WTC11 (cell line): ENCODE measurements around the gene KCNG1. TPM values are rescaled to one million over a fixed set of nuclear protein-coding genes. Genes with fewer than 3 reads are reported as not detected.
A peak's percentile ranks its signal among the peaks of the same experiment; 100 is the strongest.

Source experiments
- ATAC-seq: fragments of 200-7000 bp; cut with Tn5 transposase; 2 replicates; pipeline ENCODE4 v1.10.0; 2021; ENCODE audit warnings: mild to moderate bottlenecking, moderate library complexity
- CTCF ChIA-PET: fragments of 300-600 bp; sonication (Branson Sonifier 250); formaldehyde crosslinking; loops from one replicate; lab custom pipeline; 2021; ENCODE audit warnings: antibody characterized with exemption; lab: Charles Lee
- POLR2A ChIA-PET: fragments of 350-600 bp; sonication (Branson Sonifier 250); formaldehyde crosslinking; loops from one replicate; lab custom pipeline; 2021; ENCODE audit warnings: antibody characterized with exemption; lab: Charles Lee
- DNase-seq: peaks from one replicate; pipeline ENCODE4 v3.0.0; 2021; ENCODE audit warnings: low spot score
- H3K27ac Mint-ChIP-seq: 2 replicates; pipeline ENCODE4 v1.8.0; 2021; ENCODE audit warnings: mixed read lengths
- H3K27me3 Mint-ChIP-seq: 2 replicates; pipeline ENCODE4 v1.8.0; 2021; ENCODE audit warnings: low read depth, mild to moderate bottlenecking, moderate library complexity, mixed read lengths
- H3K36me3 Mint-ChIP-seq: 2 replicates; pipeline ENCODE4 v1.8.0; 2021; ENCODE audit warnings: mixed read lengths
- H3K4me1 Mint-ChIP-seq: 2 replicates; pipeline ENCODE4 v1.8.0; 2022; ENCODE audit warnings: mixed read lengths
- H3K4me3 Mint-ChIP-seq: 2 replicates; pipeline ENCODE4 v1.8.0; 2021; ENCODE audit warnings: mild to moderate bottlenecking, moderate library complexity, mixed read lengths
- H3K9me3 Mint-ChIP-seq: 2 replicates; pipeline ENCODE4 v1.8.0; 2021; ENCODE audit warnings: mixed read lengths
- CBFB ChIP-seq: sonication (generic); formaldehyde crosslinking; IDR thresholded peaks from 2 replicates; pipeline ENCODE4 v1.8.1; 2022; ENCODE audit warnings: mild to moderate bottlenecking, low read depth, missing genetic modification reagents
- EMX1 ChIP-seq: fragments of 250-450 bp; sonication (Bioruptor Pico); IDR thresholded peaks from 2 replicates; pipeline ENCODE4 v1.8.0; 2021; ENCODE audit warnings: mild to moderate bottlenecking
- GABPB1 ChIP-seq: sonication (generic); formaldehyde crosslinking; IDR thresholded peaks from 2 replicates; pipeline ENCODE4 v1.8.1; 2023; ENCODE audit warnings: mild to moderate bottlenecking, missing genetic modification reagents
- GRHL2 ChIP-seq: fragments of 250-450 bp; sonication (Bioruptor Pico); IDR thresholded peaks from 2 replicates; pipeline ENCODE4 v1.8.0; 2022; ENCODE audit warnings: mild to moderate bottlenecking, moderate library complexity; ENCODE audit not compliant: insufficient replicate concordance, severe bottlenecking
- MXD4 ChIP-seq: fragments of 250-450 bp; sonication (Bioruptor Pico); IDR thresholded peaks from 2 replicates; pipeline ENCODE4 v1.8.0; 2021; ENCODE audit warnings: mild to moderate bottlenecking, moderate library complexity, borderline replicate concordance
- NFATC4 ChIP-seq: fragments of 250-450 bp; sonication (Bioruptor Pico); IDR thresholded peaks from 2 replicates; pipeline ENCODE4 v1.9.0; 2021; ENCODE audit warnings: mild to moderate bottlenecking
- SMAD3 ChIP-seq: sonication (generic); formaldehyde crosslinking; IDR thresholded peaks from 2 replicates; pipeline ENCODE4 v1.8.0; 2022; ENCODE audit warnings: missing genetic modification reagents, mild to moderate bottlenecking, borderline replicate concordance
- TP53 ChIP-seq: sonication (generic); formaldehyde crosslinking; IDR thresholded peaks from 2 replicates; pipeline ENCODE4 v1.8.1; 2023; ENCODE audit warnings: mild to moderate bottlenecking, missing genetic modification reagents
- ZNF121 ChIP-seq: sonication (generic); formaldehyde crosslinking; IDR thresholded peaks from 2 replicates; pipeline ENCODE4 v1.8.0; 2023; ENCODE audit warnings: missing genetic modification reagents
- ZNF219 ChIP-seq: sonication (generic); formaldehyde crosslinking; IDR thresholded peaks from 2 replicates; pipeline ENCODE4 v1.8.0; 2023; ENCODE audit warnings: missing genetic modification reagents, mild to moderate bottlenecking, borderline replicate concordance
- ZNF396 ChIP-seq: fragments of 250-450 bp; sonication (Bioruptor Pico); IDR thresholded peaks from 2 replicates; pipeline ENCODE4 v1.8.0; 2021; ENCODE audit warnings: mild to moderate bottlenecking, moderate library complexity, borderline replicate concordance
- ZSCAN18 ChIP-seq: fragments of 250-450 bp; sonication (Bioruptor Pico); IDR thresholded peaks from 2 replicates; pipeline ENCODE4 v2.1.2; 2022; ENCODE audit warnings: mild to moderate bottlenecking, moderate library complexity
- total RNA-seq: library from RNA; stranded (reverse); gene quantifications from 3 replicates; pipeline ENCODE4 v1.2.3, GENCODE V29; 2021
- TF ChIP-seq, protein P1 (sequence below): sonication (generic); formaldehyde crosslinking; IDR thresholded peaks from 2 replicates; pipeline ENCODE4 v1.8.0; 2022; ENCODE audit warnings: mild to moderate bottlenecking, missing genetic modification reagents
- TF ChIP-seq, protein P2 (sequence below): sonication (generic); formaldehyde crosslinking; conservative IDR thresholded peaks from 2 replicates; pipeline ENCODE4 v1.8.1; 2023; ENCODE audit warnings: mild to moderate bottlenecking, low read depth, missing genetic modification reagents, moderate library complexity
- TF ChIP-seq, protein P3 (sequence below): sonication (generic); formaldehyde crosslinking; IDR thresholded peaks from 2 replicates; pipeline ENCODE4 v1.8.1; 2022; ENCODE audit warnings: low read depth, mild to moderate bottlenecking, moderate library complexity, missing genetic modification reagents, borderline replicate concordance
- TF ChIP-seq, protein P4 (sequence below): sonication (generic); formaldehyde crosslinking; IDR thresholded peaks from 2 replicates; pipeline ENCODE4 v1.8.1; 2023; ENCODE audit warnings: mild to moderate bottlenecking, missing genetic modification reagents, moderate library complexity

Gene KCNG1
- total RNA-seq, 1 experiment from 2014 or later: 34.6 TPM

DNA sequence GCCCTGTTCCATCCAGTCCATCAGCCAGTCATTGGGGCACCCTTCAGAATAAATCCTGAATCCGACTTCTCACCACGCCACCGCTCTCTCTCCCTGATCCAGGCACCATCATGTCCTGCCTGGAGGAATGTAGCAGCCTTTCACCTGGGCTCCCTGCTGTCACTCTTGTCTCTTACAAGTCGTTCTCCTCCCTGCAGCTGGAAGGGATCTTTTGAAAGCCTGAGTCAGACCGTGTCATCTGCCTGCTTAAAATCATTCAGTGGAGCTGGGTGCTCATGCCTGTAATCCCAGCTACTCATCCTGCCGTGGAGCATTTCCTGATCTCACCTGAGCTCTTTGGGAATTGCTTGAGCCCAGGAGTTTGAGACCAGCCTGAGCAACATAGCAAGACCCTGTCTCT lies 19.2 kb upstream of the KCNG1 start (continued):
- TF ChIP-seq, protein P1, sequence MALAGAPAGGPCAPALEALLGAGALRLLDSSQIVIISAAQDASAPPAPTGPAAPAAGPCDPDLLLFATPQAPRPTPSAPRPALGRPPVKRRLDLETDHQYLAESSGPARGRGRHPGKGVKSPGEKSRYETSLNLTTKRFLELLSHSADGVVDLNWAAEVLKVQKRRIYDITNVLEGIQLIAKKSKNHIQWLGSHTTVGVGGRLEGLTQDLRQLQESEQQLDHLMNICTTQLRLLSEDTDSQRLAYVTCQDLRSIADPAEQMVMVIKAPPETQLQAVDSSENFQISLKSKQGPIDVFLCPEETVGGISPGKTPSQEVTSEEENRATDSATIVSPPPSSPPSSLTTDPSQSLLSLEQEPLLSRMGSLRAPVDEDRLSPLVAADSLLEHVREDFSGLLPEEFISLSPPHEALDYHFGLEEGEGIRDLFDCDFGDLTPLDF: no peak
- TF ChIP-seq EMX1 (CRISPR knock-in tag) (no peak), CBFB (no peak), NFATC4 (CRISPR knock-in tag) (no peak)
- TF ChIP-seq, protein P2, sequence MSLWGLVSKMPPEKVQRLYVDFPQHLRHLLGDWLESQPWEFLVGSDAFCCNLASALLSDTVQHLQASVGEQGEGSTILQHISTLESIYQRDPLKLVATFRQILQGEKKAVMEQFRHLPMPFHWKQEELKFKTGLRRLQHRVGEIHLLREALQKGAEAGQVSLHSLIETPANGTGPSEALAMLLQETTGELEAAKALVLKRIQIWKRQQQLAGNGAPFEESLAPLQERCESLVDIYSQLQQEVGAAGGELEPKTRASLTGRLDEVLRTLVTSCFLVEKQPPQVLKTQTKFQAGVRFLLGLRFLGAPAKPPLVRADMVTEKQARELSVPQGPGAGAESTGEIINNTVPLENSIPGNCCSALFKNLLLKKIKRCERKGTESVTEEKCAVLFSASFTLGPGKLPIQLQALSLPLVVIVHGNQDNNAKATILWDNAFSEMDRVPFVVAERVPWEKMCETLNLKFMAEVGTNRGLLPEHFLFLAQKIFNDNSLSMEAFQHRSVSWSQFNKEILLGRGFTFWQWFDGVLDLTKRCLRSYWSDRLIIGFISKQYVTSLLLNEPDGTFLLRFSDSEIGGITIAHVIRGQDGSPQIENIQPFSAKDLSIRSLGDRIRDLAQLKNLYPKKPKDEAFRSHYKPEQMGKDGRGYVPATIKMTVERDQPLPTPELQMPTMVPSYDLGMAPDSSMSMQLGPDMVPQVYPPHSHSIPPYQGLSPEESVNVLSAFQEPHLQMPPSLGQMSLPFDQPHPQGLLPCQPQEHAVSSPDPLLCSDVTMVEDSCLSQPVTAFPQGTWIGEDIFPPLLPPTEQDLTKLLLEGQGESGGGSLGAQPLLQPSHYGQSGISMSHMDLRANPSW: no peak

DNA sequence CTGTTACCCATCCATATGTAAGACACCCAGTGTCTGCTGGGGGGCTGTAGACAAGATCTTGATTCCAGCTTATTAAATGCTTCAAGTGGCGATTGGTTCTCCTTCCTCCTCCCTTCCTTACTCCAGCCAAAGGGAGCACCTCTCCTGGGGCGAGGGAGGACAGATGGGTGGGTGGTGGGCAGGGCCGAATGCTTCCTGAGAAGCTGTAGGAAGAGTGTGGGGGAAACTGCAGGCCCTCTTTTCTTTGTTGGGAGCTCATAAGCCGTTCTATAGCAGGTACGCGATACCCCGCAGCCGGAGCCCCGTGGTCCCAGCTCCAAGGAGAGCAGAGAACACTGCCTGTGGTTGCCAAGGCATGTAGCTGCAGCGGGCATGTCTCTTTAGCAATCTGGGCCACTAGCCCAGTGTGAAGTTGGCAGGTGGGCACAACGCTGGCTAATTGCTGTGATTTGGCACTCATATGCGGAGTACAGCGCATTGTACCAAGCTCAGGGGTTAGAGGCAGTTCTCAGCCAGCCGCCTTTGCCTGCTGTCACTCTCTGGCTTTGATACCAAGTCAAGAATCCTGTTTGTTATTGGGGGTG lies 14.7 kb upstream of the KCNG1 start:
- no peak for TF ChIP-seq GRHL2 (CRISPR knock-in tag)
- Mint-ChIP-seq H3K36me3 (no peaks in the 10 kb centered on the region), H3K4me1 (no peaks in the 10 kb centered on the region), H3K27ac (no peak overlapping the region), H3K27me3 (0 out of 2 replicates have a peak, but pooled peaks cover 3% of the 10 kb centered on the region), H3K9me3 (peaks cover under 1% of the 10 kb centered on the region; the same call in 1 of the 2 replicates), H3K4me3 (no peak overlapping the region)
- ATAC-seq (no peak), DNase-seq (no peak)
- ChIA-PET CTCF (interaction anchor here (1.2 to 1.4 kb wide), 2 partner anchors 23 to 56 kb away, joined by 5 to 7 read pairs; no protein-coding TSS in a partner anchor), POLR2A (no interaction called here)

- ATAC-seq (no peak), DNase-seq (no peak)
- Mint-ChIP-seq H3K4me3 (no peak overlapping the region), H3K9me3 (peaks cover 7% of the 10 kb centered on the region), H3K27me3 (peaks cover 5% of the 10 kb centered on the region; the same call in 1 of the 2 replicates), H3K36me3 (peaks cover 4% of the 10 kb centered on the region), H3K4me1 (no peaks in the 10 kb centered on the region), H3K27ac (no peak overlapping the region)
- CTCF ChIA-PET: interaction anchor here (1.0 to 1.4 kb wide), 3 partner anchors 22 to 243 kb away, joined by 3 to 7 read pairs (median 5); no protein-coding TSS in a partner anchor
- POLR2A ChIA-PET: no interaction called here
- TF ChIP-seq GABPB1 (CRISPR knock-in tag) (0 out of 2 replicates have a peak, but pooled peaks have one; percentile 25), ZNF121 (CRISPR knock-in tag) (no peak)
These were observed 14.1 kb upstream of the KCNG1 start for GRCh38 chr20:51036827-51037531.

DNA sequence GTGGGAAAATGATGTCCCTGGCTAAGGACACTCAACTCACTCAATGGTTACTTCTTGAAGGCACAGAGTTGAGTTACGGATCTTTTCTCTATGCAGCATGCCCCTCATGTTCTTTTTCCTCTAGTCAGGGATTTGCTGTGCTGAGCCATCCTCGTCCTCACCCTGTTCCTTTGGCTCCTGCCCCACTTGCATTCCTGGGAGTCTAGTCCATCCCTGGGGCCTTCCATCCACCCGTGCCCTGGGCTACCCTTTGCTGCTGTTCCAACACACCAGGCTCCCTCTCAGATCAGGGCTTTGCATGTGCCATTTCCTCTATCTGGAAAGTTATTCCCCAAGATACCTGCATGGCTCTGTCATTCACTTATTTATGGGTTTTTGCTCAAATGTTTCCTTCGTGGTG lies 13.3 kb upstream of the KCNG1 start:
- H3K4me3 Mint-ChIP-seq: no peak overlapping the region
- CTCF ChIA-PET: interaction anchor here (1.0 to 1.6 kb wide), 2 partner anchors 55 to 243 kb away, joined by 3 to 5 read pairs; no protein-coding TSS in a partner anchor
- ATAC-seq: no peak
- H3K4me1 Mint-ChIP-seq: no peaks in the 10 kb centered on the region
- H3K9me3 Mint-ChIP-seq: peaks cover 14% of the 10 kb centered on the region
- peaks cover 13% of the 10 kb centered on the region for H3K27me3 Mint-ChIP-seq
- TF ChIP-seq CBFB (no peak), ZSCAN18 (no peak), MXD4 (CRISPR knock-in tag) (no peak), SMAD3 (CRISPR knock-in tag) (no peak), ZNF396 (CRISPR knock-in tag) (no peak), TP53 (CRISPR knock-in tag) (no peak), ZNF219 (CRISPR knock-in tag) (no peak)
- TF ChIP-seq, protein P3, sequence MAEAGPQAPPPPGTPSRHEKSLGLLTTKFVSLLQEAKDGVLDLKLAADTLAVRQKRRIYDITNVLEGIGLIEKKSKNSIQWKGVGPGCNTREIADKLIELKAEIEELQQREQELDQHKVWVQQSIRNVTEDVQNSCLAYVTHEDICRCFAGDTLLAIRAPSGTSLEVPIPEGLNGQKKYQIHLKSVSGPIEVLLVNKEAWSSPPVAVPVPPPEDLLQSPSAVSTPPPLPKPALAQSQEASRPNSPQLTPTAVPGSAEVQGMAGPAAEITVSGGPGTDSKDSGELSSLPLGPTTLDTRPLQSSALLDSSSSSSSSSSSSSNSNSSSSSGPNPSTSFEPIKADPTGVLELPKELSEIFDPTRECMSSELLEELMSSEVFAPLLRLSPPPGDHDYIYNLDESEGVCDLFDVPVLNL (CRISPR knock-in tag): no peak
- TF ChIP-seq, protein P4, sequence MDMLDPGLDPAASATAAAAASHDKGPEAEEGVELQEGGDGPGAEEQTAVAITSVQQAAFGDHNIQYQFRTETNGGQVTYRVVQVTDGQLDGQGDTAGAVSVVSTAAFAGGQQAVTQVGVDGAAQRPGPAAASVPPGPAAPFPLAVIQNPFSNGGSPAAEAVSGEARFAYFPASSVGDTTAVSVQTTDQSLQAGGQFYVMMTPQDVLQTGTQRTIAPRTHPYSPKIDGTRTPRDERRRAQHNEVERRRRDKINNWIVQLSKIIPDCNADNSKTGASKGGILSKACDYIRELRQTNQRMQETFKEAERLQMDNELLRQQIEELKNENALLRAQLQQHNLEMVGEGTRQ: no peak
- peaks cover 6% of the 10 kb centered on the region for H3K36me3 Mint-ChIP-seq
- DNase-seq: no peak
- no peak overlapping the region for H3K27ac Mint-ChIP-seq
- POLR2A ChIA-PET: no interaction called here
